GM18502 (cell line): ENCODE results near the gene ZBTB46.

Experiments
- ATAC-seq: cut with Tn5 transposase; IDR thresholded peaks from one replicate; pipeline ENCODE4 v1.9.1; 2021; ENCODE audit warnings: mild to moderate bottlenecking; ENCODE audit not compliant: unreplicated experiment, poor library complexity

ZBTB46 gene

GRCh38 chr20:63698739-63699465, 132.2 kb downstream of the ZBTB46 start:
- ATAC-seq = no peak

GRCh38 chr20:63697868-63698545, 133.1 kb downstream of the ZBTB46 start:
- no peak for ATAC-seq

- no peak for ATAC-seq
Measured at GRCh38 chr20:63697357-63697867, 133.7 kb downstream of the ZBTB46 start.

- no peak for ATAC-seq
Measured at GRCh38 chr20:63696628-63697356, 134.3 kb downstream of the ZBTB46 start, which contains the start of gene TNFRSF6B. Gene TNFRSF6B, plus strand, starts transcription at chr20:63696652. Its CDS starts 116 bp downstream, at chr20:63696768.

GRCh38 chr20:63696306-63696627, 134.8 kb downstream of the ZBTB46 start:
- no peak for ATAC-seq

GRCh38 chr20:63695424-63696305, 135.4 kb downstream of the ZBTB46 start:
- ATAC-seq = no peak

GRCh38 chr20:63694584-63695423, 136.3 kb downstream of the ZBTB46 start:
- no peak for ATAC-seq

GRCh38 chr20:63693733-63694583, 137.1 kb downstream of the ZBTB46 start:
- no peak for ATAC-seq
